OCI-LY3 (cell line): ENCODE results near the gene LEMD2.

ENCODE experiments used
- H2AFZ ChIP-seq: fragments of 200-600, 300-600 bp; shearing (Covaris generic); 2 replicates; pipeline ENCODE4 v1.6.0; 2014; ENCODE audit warnings: antibody characterized with exemption, low read depth, low read length
- H3K27ac ChIP-seq: fragments of 200-600, 300-600 bp; sonication (generic); 2 replicates; pipeline ENCODE4 v1.5.1; 2014; ENCODE audit warnings: mild to moderate bottlenecking, low read length, moderate library complexity, mixed read lengths
- H3K27me3 ChIP-seq: fragments of 200-600, 300-600 bp; sonication (generic); 2 replicates; pipeline ENCODE4 v1.6.1; 2014; ENCODE audit warnings: low read depth, low read length, mixed read lengths
- H3K36me3 ChIP-seq: fragments of 200-600, 300-600 bp; sonication (generic); replicated peaks from 2 replicates; pipeline ENCODE3; 2014; ENCODE audit warnings: low read depth, low read length, mixed read lengths
- H3K4me1 ChIP-seq: fragments of 300-600, 200-600 bp; sonication (generic); 2 replicates; pipeline ENCODE4 v1.6.1; 2014; ENCODE audit warnings: low read length, mixed read lengths
- H3K4me2 ChIP-seq: fragments of 200-600, 300-600 bp; sonication (generic); 2 replicates; pipeline ENCODE4 v1.6.1; 2014; ENCODE audit warnings: low read length, mixed read lengths
- H3K4me3 ChIP-seq: fragments of 300-600, 200-600 bp; sonication (generic); 2 replicates; pipeline ENCODE4 v1.5.1; 2014; ENCODE audit warnings: antibody characterized with exemption, mild to moderate bottlenecking, low read length, moderate library complexity
- H3K79me2 ChIP-seq: fragments of 300-600, 200-600 bp; shearing (Covaris generic); 2 replicates; pipeline ENCODE4 v1.6.1; 2014; ENCODE audit warnings: mild to moderate bottlenecking, low read length, mixed read lengths
- H3K9ac ChIP-seq: fragments of 300-600, 200-600 bp; shearing (Covaris generic); 2 replicates; pipeline ENCODE4 v1.6.0; 2014; ENCODE audit warnings: mild to moderate bottlenecking, low read length, moderate library complexity
- H3K9me3 ChIP-seq: fragments of 200-600, 300-600 bp; shearing (Covaris generic); 2 replicates; pipeline ENCODE4 v1.6.1; 2014; ENCODE audit warnings: low read length, mixed read lengths; ENCODE audit not compliant: insufficient read depth
- H4K20me1 ChIP-seq: fragments of 200-600, 300-600 bp; sonication (generic); 2 replicates; pipeline ENCODE4 v1.6.1; 2016; ENCODE audit warnings: low read length, mixed read lengths; ENCODE audit not compliant: insufficient read depth
- EZH2phosphoT487 ChIP-seq: fragments of 200-600 bp; shearing (Covaris generic); IDR thresholded peaks from 2 replicates; pipeline ENCODE4 v1.6.1; 2018; ENCODE audit warnings: antibody characterized with exemption, mixed run types, low read depth
- TF ChIP-seq, protein P1 (sequence below): fragments of 200-600, 300-600 bp; sonication (generic); IDR thresholded peaks from 2 replicates; pipeline ENCODE4 v1.5.1; 2014; ENCODE audit warnings: antibody characterized with exemption, low read length, low read depth

Gene LEMD2

DNA sequence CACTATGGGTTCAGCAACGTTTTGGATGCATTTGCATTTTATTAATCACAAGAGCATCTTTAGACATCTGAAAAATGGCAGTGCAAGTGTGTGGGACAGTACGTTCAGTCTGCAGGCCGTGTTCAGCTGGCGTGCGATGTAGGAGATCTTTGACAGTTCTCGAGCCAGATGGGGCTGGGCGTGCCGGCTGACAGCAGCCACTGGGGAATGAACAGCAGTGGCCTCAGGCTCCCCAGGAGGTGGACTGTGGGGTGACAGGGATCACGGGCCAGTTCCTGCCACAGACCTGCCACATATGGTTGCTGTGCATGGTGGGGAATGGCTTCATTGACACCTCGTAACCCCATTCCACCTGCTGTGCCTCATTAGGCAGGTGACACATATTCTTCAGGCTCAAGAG lies 31.3 kb upstream of the LEMD2 start:
- H3K36me3 ChIP-seq = no peaks in the 10 kb centered on the region
- TF ChIP-seq, protein P1, sequence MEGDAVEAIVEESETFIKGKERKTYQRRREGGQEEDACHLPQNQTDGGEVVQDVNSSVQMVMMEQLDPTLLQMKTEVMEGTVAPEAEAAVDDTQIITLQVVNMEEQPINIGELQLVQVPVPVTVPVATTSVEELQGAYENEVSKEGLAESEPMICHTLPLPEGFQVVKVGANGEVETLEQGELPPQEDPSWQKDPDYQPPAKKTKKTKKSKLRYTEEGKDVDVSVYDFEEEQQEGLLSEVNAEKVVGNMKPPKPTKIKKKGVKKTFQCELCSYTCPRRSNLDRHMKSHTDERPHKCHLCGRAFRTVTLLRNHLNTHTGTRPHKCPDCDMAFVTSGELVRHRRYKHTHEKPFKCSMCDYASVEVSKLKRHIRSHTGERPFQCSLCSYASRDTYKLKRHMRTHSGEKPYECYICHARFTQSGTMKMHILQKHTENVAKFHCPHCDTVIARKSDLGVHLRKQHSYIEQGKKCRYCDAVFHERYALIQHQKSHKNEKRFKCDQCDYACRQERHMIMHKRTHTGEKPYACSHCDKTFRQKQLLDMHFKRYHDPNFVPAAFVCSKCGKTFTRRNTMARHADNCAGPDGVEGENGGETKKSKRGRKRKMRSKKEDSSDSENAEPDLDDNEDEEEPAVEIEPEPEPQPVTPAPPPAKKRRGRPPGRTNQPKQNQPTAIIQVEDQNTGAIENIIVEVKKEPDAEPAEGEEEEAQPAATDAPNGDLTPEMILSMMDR = no peak
- TF ChIP-seq EZH2phosphoT487 = no peak
- no peak overlapping the region for H3K4me3 ChIP-seq
- H3K9ac ChIP-seq = no peak overlapping the region
- no peak overlapping the region for H3K4me2 ChIP-seq
- no peaks in the 10 kb centered on the region for H4K20me1 ChIP-seq
- H2AFZ ChIP-seq = no peak overlapping the region
- H3K4me1 ChIP-seq = no peaks in the 10 kb centered on the region
- no peaks in the 10 kb centered on the region for H3K9me3 ChIP-seq
- H3K79me2 ChIP-seq = no peaks in the 10 kb centered on the region
- no peak overlapping the region for H3K27ac ChIP-seq
- no peaks in the 10 kb centered on the region for H3K27me3 ChIP-seq

DNA sequence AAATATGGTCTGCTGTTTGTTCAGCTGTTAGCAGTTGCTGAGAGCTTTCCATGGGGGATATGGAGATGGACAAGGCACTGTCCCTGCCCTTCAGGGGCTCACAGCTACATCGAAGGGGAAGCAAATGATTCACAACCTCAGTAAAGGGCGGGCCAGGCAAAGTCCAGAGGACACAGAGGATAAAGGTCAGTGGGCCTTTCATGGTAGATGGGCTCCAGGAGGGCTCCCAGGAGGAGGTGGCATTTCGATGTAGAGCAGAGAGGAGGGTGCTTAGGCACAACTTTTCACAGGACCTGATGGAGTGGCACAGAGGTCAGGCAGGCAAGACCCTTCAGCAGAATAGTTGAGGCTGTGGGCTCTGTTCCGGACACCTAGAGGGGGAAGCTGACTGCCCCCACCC lies 30.1 kb upstream of the LEMD2 start:
- H3K27me3 ChIP-seq = no peaks in the 10 kb centered on the region
- H2AFZ ChIP-seq = no peak overlapping the region
- no peaks in the 10 kb centered on the region for H4K20me1 ChIP-seq
- TF ChIP-seq, protein P1 = no peak
- no peak for TF ChIP-seq EZH2phosphoT487
- no peak overlapping the region for H3K27ac ChIP-seq
- H3K9me3 ChIP-seq = no peaks in the 10 kb centered on the region
- no peak overlapping the region for H3K4me3 ChIP-seq
- no peaks in the 10 kb centered on the region for H3K4me1 ChIP-seq
- no peak overlapping the region for H3K4me2 ChIP-seq
- H3K79me2 ChIP-seq = no peaks in the 10 kb centered on the region
- no peak overlapping the region for H3K9ac ChIP-seq
- no peaks in the 10 kb centered on the region for H3K36me3 ChIP-seq

DNA sequence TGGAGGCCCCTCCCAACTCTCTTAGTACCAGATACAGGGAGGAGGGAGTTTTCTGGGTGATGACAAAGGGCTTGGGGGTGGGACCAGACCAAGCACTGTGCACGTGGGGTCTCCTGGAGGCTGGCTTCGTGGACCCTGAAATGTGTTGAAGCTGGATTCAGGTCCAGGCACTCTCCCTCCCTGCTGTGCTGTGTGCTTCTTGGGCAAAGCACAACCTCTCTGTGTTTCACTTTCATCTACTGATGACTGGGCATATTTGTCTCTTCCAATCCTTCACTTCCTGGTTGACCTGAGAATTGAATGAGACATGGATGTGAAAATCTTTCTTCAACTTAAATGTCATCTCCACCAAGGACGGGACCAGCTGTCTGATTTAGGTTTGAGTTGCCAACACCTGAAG lies 29.4 kb upstream of the LEMD2 start:
- Histone ChIP-seq H3K4me2 (no peak overlapping the region), H2AFZ (no peak overlapping the region), H3K9me3 (no peaks in the 10 kb centered on the region), H3K4me1 (no peaks in the 10 kb centered on the region), H3K4me3 (no peak overlapping the region), H3K36me3 (no peaks in the 10 kb centered on the region), H3K79me2 (no peaks in the 10 kb centered on the region), H3K27ac (no peak overlapping the region), H4K20me1 (no peaks in the 10 kb centered on the region), H3K27me3 (no peaks in the 10 kb centered on the region), H3K9ac (no peak overlapping the region)
- TF ChIP-seq EZH2phosphoT487 = no peak
- TF ChIP-seq, protein P1 = no peak

DNA sequence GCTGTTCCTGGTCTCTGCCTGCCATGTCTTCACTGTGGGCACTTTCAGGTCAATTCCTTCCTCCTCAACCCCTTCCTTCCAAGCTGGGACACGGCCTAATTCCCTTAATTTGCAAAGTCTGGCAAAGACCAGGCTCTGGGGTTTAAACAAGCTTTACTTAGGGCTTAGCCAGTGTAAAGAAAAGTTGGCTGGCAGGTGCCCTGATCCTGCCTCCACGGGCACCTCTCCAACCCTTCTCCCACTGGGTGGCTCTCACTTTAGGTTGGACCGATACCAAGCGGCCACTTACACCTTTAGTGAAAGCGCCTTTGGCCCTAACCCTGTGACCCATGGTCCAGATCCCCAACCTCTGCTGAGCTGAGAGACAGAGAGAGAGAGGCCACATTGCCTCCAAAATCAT lies 28.6 kb upstream of the LEMD2 start:
- Histone ChIP-seq H3K36me3 (no peaks in the 10 kb centered on the region), H4K20me1 (no peaks in the 10 kb centered on the region), H2AFZ (no peak overlapping the region), H3K9me3 (no peaks in the 10 kb centered on the region), H3K4me3 (no peak overlapping the region), H3K4me1 (no peaks in the 10 kb centered on the region), H3K27me3 (no peaks in the 10 kb centered on the region), H3K9ac (no peak overlapping the region), H3K27ac (no peak overlapping the region), H3K4me2 (no peak overlapping the region), H3K79me2 (no peaks in the 10 kb centered on the region)
- TF ChIP-seq EZH2phosphoT487 = no peak

DNA sequence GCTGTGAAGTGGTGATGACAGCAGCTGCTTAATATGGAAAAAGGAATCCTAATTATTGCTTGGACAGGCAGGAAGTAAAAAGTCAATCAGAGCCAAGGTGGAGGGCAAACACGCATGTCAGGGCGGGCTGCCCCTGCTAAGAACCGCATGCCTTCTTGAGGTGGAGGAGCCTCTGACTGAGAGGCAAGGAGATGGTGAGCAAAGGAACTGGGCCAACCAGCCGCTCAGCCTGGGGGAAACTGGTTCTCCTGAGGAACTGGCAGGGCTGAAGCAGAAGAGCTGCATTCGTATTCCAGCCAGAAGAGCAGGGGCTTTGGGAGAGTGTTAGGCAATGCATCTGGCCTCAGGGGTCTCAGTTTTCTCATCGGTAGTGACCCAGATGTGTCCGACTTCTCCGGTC lies 28.0 kb upstream of the LEMD2 start:
- Histone ChIP-seq H3K36me3 (no peaks in the 10 kb centered on the region), H3K4me1 (no peaks in the 10 kb centered on the region), H3K27me3 (no peaks in the 10 kb centered on the region), H3K9me3 (no peaks in the 10 kb centered on the region), H3K4me3 (no peak overlapping the region), H3K79me2 (no peaks in the 10 kb centered on the region), H4K20me1 (no peaks in the 10 kb centered on the region), H3K9ac (no peak overlapping the region), H2AFZ (no peak overlapping the region), H3K27ac (no peak overlapping the region), H3K4me2 (no peak overlapping the region)
- TF ChIP-seq EZH2phosphoT487 = no peak
- TF ChIP-seq, protein P1 = no peak
